Common myeloid progenitor, CD34-positive (primary cell): ENCODE measurements around the gene ITPRID2.
"Not testable (repeated sequence)": the region's sequence is repeated elsewhere in the genome, so short reads cannot be mapped to it uniquely, and the experiment has no call there.

Experiments used
- CTCF ChIA-PET: fragments of 350-600 bp; sonication (Branson Sonifier 250); formaldehyde crosslinking; loops from one replicate; lab custom pipeline; 2021; ENCODE audit warnings: antibody characterized with exemption; lab: Charles Lee
- POLR2A ChIA-PET: fragments of 350-600 bp; sonication (Branson Sonifier 250); formaldehyde crosslinking; loops from one replicate; lab custom pipeline; 2021; ENCODE audit warnings: antibody characterized with exemption; lab: Charles Lee
- DNase-seq, 3 donors: peaks; one replicate each; pipeline versions ENCODE4 v3.0.0 to v3.0.0-alpha.2; 2013
- H3K27ac ChIP-seq, 2 experiments: 1 replicate in 1 of 2; 2 replicates in 1 of 2; pipeline ENCODE4 v1.7.0; 2013; ENCODE audit warnings: inconsistent platforms in 2 of 2, low read length in 2 of 2, mild to moderate bottlenecking in 2 of 2, low read depth in 1 of 2, moderate library complexity in 1 of 2; ENCODE audit not compliant: severe bottlenecking in 2 of 2, insufficient read depth in 1 of 2, poor library complexity in 1 of 2
- H3K27me3 ChIP-seq, 5 experiments: replicated peaks in 2 of 5; 1 replicate in 3 of 5; 2 replicates in 2 of 5; pipeline versions ENCODE4 v1.6.1 to v1.7.0; 2013; ENCODE audit warnings: low read length in 4 of 5, mild to moderate bottlenecking in 2 of 5, moderate library complexity in 2 of 5, inconsistent platforms in 1 of 5; ENCODE audit not compliant: insufficient read depth in 5 of 5, control insufficient read depth in 4 of 5
- H3K36me3 ChIP-seq, 4 experiments: 1 replicate in 2 of 4; 2 replicates in 2 of 4; pipeline versions ENCODE4 v1.6.1 to v1.7.0; 2013; ENCODE audit warnings: low read length in 3 of 4, control low read depth in 1 of 4, mild to moderate bottlenecking in 1 of 4; ENCODE audit not compliant: control insufficient read depth in 4 of 4, insufficient read depth in 4 of 4
- H3K4me1 ChIP-seq, 4 experiments: 1 replicate in 3 of 4; 2 replicates in 1 of 4; pipeline versions ENCODE4 v1.6.1 to v1.7.1; 2013; ENCODE audit warnings: low read length in 3 of 4, mild to moderate bottlenecking in 3 of 4, control low read depth in 1 of 4, inconsistent platforms in 1 of 4, moderate library complexity in 1 of 4; ENCODE audit not compliant: control insufficient read depth in 4 of 4, insufficient read depth in 4 of 4; ENCODE audit errors: control extremely low read depth in 1 of 4
- H3K4me3 ChIP-seq, 7 experiments: 1 replicate in 4 of 7; 2 replicates in 3 of 7; pipeline versions ENCODE4 v1.5.1 to v1.7.0; 2013; ENCODE audit warnings: mild to moderate bottlenecking in 7 of 7, low read length in 6 of 7, moderate library complexity in 6 of 7, inconsistent platforms in 2 of 7, low read depth in 2 of 7, control low read depth in 1 of 7; ENCODE audit not compliant: insufficient read depth in 4 of 7, control insufficient read depth in 1 of 7; ENCODE audit errors: extremely low read depth in 1 of 7
- H3K9me3 ChIP-seq, 5 experiments: 1 replicate in 4 of 5; 2 replicates in 1 of 5; pipeline versions ENCODE4 v1.6.1 to v1.7.1; 2013; ENCODE audit warnings: low read length in 4 of 5, mild to moderate bottlenecking in 2 of 5, inconsistent platforms in 1 of 5, low read depth in 1 of 5, moderate library complexity in 1 of 5; ENCODE audit not compliant: control insufficient read depth in 4 of 5, insufficient read depth in 2 of 5; ENCODE audit errors: control extremely low read depth in 1 of 5
- WGBS: methylation state at CpG from one replicate; pipeline ENCODE4 v1.1.5; 2013; ENCODE audit not compliant: insufficient coverage; 5-methylcytosine and 5-hydroxymethylcytosine counted together

ITPRID2 gene

DNA sequence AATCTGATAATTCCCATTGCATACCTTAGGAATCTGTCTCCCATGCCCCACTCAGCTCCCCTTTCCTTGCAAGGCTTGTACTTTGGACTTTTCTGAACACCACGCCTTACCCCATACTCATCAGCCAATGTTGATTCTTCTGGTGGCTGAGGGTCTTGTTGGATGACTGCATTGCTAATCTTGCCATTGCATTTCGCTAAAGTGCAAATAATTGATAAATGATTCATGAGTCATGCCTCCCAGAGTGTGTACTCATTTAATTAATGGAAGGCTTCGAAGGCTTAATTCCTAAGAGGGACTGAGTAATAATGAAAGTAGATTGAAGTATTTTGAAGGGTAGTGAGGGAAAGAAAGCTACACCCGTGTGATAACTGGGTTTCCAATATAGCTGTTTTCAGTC, 66.1 kb downstream of the ITPRID2 start:
- Histone ChIP-seq H3K27ac (no peak overlapping the region), H3K36me3 (no peaks in the 10 kb centered on the region), H3K27me3 (no peaks in the 10 kb centered on the region), H3K4me3 (no peak overlapping the region), H3K9me3 (no peaks in the 10 kb centered on the region), H3K4me1 (peaks cover 4 to 8% (median 8%) of the 10 kb centered on the region in 4 experiments)
- WGBS, result 85% methylated on average over 1 of the region's 4 CpGs
- ChIA-PET CTCF (no interaction called here), POLR2A (no interaction called here)
- no peak for DNase-seq

DNA sequence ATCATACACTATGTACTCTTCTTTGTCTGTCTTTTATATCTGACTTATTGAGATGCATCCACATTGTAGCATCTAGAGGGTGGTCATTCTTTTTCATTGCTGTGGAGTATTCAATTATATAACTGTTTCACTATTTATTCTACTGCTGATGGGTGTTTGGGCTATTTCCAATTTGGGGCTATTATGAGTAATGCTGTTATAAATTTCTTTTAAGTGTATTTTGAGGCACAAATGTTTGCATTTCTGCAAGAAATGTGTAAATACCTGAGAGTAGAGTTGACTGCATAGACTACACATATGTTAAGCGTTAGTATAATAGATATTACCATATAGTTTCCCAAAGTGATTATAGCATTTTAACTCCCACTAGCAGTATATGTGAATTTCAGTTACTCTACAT, 67.2 kb downstream of the ITPRID2 start:
- H3K4me1 ChIP-seq, result peaks cover 3 to 8% (median 4%) of the 10 kb centered on the region in 4 experiments
- CTCF ChIA-PET, result no interaction called here
- POLR2A ChIA-PET, result no interaction called here
- no peak overlapping the region for H3K27ac ChIP-seq
- no peaks in the 10 kb centered on the region for H3K9me3 ChIP-seq
- H3K36me3 ChIP-seq, result no peaks in the 10 kb centered on the region
- H3K4me3 ChIP-seq, result no peak overlapping the region
- DNase-seq, result no peak
- no CpG with 5 or more reads among the region's 1 CpG for WGBS
- no peaks in the 10 kb centered on the region for H3K27me3 ChIP-seq

- Histone ChIP-seq H3K27me3 (no peaks in the 10 kb centered on the region), H3K4me1 (peaks cover 0 to 4% (median 1%) of the 10 kb centered on the region in 4 experiments), H3K4me3 (no peak overlapping the region), H3K27ac (no peak overlapping the region), H3K9me3 (no peaks in the 10 kb centered on the region), H3K36me3 (no peaks in the 10 kb centered on the region)
- ChIA-PET CTCF (no interaction called here), POLR2A (no interaction called here)
- DNase-seq, result no peak
Observed at GRCh38 chr2:181959508-181959907, 68.0 kb downstream of the ITPRID2 start.

- H3K27me3 ChIP-seq, DNase-seq, H3K9me3 ChIP-seq, H3K4me3 ChIP-seq, CTCF ChIA-PET, H3K36me3 ChIP-seq, H3K27ac ChIP-seq, POLR2A ChIA-PET, H3K4me1 ChIP-seq: not testable (repeated sequence)
- 100% methylated on average over 8 of the region's 8 CpGs for WGBS
Observed at GRCh38 chr2:181961167-181961566, 69.6 kb downstream of the ITPRID2 start.

- Histone ChIP-seq H3K36me3 (no peaks in the 10 kb centered on the region), H3K27ac (no peak overlapping the region), H3K4me1 (no peaks in the 10 kb centered on the region), H3K27me3 (no peaks in the 10 kb centered on the region), H3K4me3 (no peak overlapping the region), H3K9me3 (peaks cover 0 to 1% (median 0%) of the 10 kb centered on the region in 5 experiments)
- CTCF ChIA-PET, result interaction anchor here (1.5 kb wide), 1 partner anchor 13 kb away, joined by 4 read pairs; no protein-coding TSS in a partner anchor
- POLR2A ChIA-PET, result no interaction called here
- WGBS, result 100% methylated on average over 5 of the region's 20 CpGs
- DNase-seq, result no peak
Observed at GRCh38 chr2:181962142-181962541, 70.6 kb downstream of the ITPRID2 start.

GRCh38 chr2:181970160-181970794, 78.7 kb downstream of the ITPRID2 start:
- no peaks in the 10 kb centered on the region for H3K4me1 ChIP-seq
- no peaks in the 10 kb centered on the region for H3K36me3 ChIP-seq
- H3K27me3 ChIP-seq, result no peaks in the 10 kb centered on the region
- ChIA-PET POLR2A (no interaction called here), CTCF (no interaction called here)
- H3K9me3 ChIP-seq, result peaks cover 0 to 2% (median 0%) of the 10 kb centered on the region in 5 experiments
- 100% methylated on average over 1 of the region's 2 CpGs for WGBS
- H3K4me3 ChIP-seq, result no peak overlapping the region
- no peak overlapping the region for H3K27ac ChIP-seq
- no peak for DNase-seq

DNA sequence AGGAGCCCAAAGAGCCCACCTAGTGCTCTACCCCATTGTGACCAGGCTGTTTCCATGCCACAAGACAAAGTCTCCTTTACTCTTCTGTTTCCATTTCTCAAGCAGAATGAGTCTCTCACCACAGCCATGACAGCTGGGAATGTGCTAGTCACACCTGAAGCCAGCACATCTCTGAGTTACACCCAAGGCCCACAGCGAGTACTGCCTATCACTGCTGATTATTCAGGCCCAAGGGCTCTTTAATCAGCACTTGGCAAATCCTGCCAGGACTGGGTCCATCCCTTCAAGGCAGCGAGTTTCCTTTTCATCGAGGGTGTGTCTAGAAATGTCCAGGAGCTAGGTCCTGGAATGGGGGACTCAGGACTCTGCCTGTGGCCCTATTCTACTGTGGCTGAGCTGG, 79.5 kb downstream of the ITPRID2 start:
- Histone ChIP-seq H3K9me3 (peaks cover 0 to 2% (median 0%) of the 10 kb centered on the region in 5 experiments), H3K27me3 (no peaks in the 10 kb centered on the region), H3K4me3 (no peak overlapping the region), H3K27ac (no peak overlapping the region), H3K36me3 (no peaks in the 10 kb centered on the region), H3K4me1 (no peaks in the 10 kb centered on the region)
- DNase-seq, result no peak
- POLR2A ChIA-PET, result no interaction called here
- CTCF ChIA-PET, result no interaction called here
- 95% methylated on average over 3 of the region's 3 CpGs for WGBS
